Activated B cell treated with CpG ODN at 0.5 μM for 24 hours (primary cell): ENCODE results near the gene STARD6. TPM values are rescaled to one million over a fixed set of nuclear protein-coding genes. Genes with fewer than 3 reads are reported as not detected.
"Not testable (repeated sequence)": the region's sequence is repeated elsewhere in the genome, so short reads cannot be mapped to it uniquely, and the experiment has no call there.

ENCODE experiments used
- ATAC-seq: fragments of 200-7000 bp; cut with Tn5 transposase; one replicate; pipeline ENCODE4 v1.10.0; 2021; ENCODE audit warnings: low read depth, mild to moderate bottlenecking, moderate library complexity
- CTCF ChIA-PET: fragments of 350-600 bp; sonication (Branson Sonifier 250); formaldehyde crosslinking; loops from one replicate; lab custom pipeline; 2021; ENCODE audit warnings: antibody characterized with exemption; lab: Charles Lee
- POLR2A ChIA-PET: fragments of 350-600 bp; sonication (Branson Sonifier 250); formaldehyde crosslinking; loops from one replicate; lab custom pipeline; 2021; ENCODE audit warnings: antibody characterized with exemption; lab: Charles Lee
- DNase-seq: peaks from one replicate; pipeline ENCODE4 v3.0.0; 2022
- H3K27ac Mint-ChIP-seq: one replicate; pipeline ENCODE4 v1.8.0; 2020; ENCODE audit warnings: mixed read lengths
- H3K27me3 Mint-ChIP-seq: one replicate; pipeline ENCODE4 v1.8.0; 2021; ENCODE audit warnings: mixed read lengths
- H3K36me3 Mint-ChIP-seq: one replicate; pipeline ENCODE4 v1.8.0; 2021; ENCODE audit warnings: low read depth, mixed read lengths
- H3K4me1 Mint-ChIP-seq: one replicate; pipeline ENCODE4 v1.8.0; 2021; ENCODE audit warnings: mixed read lengths
- H3K4me3 Mint-ChIP-seq: one replicate; pipeline ENCODE4 v1.8.0; 2020; ENCODE audit warnings: mild to moderate bottlenecking, mixed read lengths
- H3K9me3 Mint-ChIP-seq: one replicate; pipeline ENCODE4 v1.8.0; 2020; ENCODE audit warnings: mixed read lengths
- CTCF ChIP-seq: fragments of 200-600 bp; IDR thresholded peaks from one replicate; pipeline ENCODE4 v1.8.0; 2022; ENCODE audit warnings: antibody characterized with exemption, mild to moderate bottlenecking
- intact Hi-C: fragments of 100-400 bp; cut with micrococcal nuclease; formaldehyde crosslinking; loops from one replicate; pipeline ENCODE4 v1.15.1; 2024
- total RNA-seq: library from RNA; stranded (reverse); gene quantifications from 2 replicates; pipeline ENCODE4 v1.2.3, GENCODE V29; 2022

Gene STARD6
- total RNA-seq, 1 donor from 2014 or later: not detected

GRCh38 chr18:54323970-54324369, 33.7 kb downstream of the STARD6 start:
- ChIA-PET POLR2A (no interaction called here), CTCF (no interaction called here)
- DNase-seq: no peak
- H3K9me3 Mint-ChIP-seq: no peaks in the 10 kb centered on the region
- H3K4me3 Mint-ChIP-seq: no peak overlapping the region
- H3K27me3 Mint-ChIP-seq: peaks cover 12% of the 10 kb centered on the region
- H3K27ac Mint-ChIP-seq: no peak overlapping the region
- no peaks in the 10 kb centered on the region for H3K4me1 Mint-ChIP-seq
- no peaks in the 10 kb centered on the region for H3K36me3 Mint-ChIP-seq
- ATAC-seq: no peak
- no peak for TF ChIP-seq CTCF
- intact Hi-C loops: no loop called here

- no peak for ATAC-seq
- DNase-seq: no peak
- no peaks in the 10 kb centered on the region for H3K9me3 Mint-ChIP-seq
- CTCF ChIA-PET: no interaction called here
- no peak overlapping the region for H3K27ac Mint-ChIP-seq
- no peak overlapping the region for H3K4me3 Mint-ChIP-seq
- TF ChIP-seq CTCF: no peak
- intact Hi-C loops: no loop called here
- H3K4me1 Mint-ChIP-seq: no peaks in the 10 kb centered on the region
- H3K27me3 Mint-ChIP-seq: peaks cover 13% of the 10 kb centered on the region
- no peaks in the 10 kb centered on the region for H3K36me3 Mint-ChIP-seq
- POLR2A ChIA-PET: no interaction called here
Observed at GRCh38 chr18:54323561-54323960, 34.1 kb downstream of the STARD6 start.

DNA sequence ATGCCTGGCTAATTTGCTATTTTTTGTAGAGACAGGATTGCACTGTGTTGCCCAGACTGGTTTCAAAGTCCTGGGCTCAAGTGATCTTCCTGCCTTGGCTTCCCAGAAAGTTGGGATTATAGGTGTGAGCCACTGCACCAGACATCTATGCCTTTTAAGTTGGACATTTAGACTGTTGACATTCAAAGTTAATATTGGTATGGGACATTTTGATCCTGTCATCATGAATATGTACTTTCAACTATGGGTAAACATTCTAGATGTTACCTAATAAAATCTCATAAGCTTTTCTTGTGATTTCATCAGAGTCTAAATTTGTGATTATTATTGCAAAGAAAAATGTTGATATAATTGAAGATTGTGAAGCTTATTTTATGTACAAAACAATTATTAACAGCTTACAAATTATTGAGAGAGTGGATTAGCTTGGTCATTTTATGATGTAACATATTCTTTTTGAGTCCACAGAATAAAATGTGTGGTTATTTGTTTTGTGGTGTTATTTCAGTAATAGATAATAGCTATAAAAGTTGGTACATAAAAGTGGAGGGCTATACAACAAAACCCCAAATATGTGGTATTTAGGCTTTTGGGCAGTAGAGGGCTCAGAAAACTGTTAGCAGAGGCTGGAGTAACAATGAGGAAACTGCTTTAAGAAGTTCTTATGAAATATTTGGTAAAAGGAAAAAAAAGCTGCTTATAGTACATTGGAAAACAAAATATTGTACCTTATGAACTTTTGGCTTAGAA, 41.4 kb downstream of the STARD6 start:
- ChIA-PET POLR2A (no interaction called here), CTCF (no interaction called here)
- Mint-ChIP-seq H3K9me3 (no peaks in the 10 kb centered on the region), H3K4me1 (no peaks in the 10 kb centered on the region), H3K27ac (no peak overlapping the region), H3K4me3 (no peak overlapping the region), H3K27me3 (peaks cover 29% of the 10 kb centered on the region), H3K36me3 (no peaks in the 10 kb centered on the region)
- no peak for TF ChIP-seq CTCF
- ATAC-seq (no peak), DNase-seq (no peak)
- intact Hi-C loops: no loop called here

DNA sequence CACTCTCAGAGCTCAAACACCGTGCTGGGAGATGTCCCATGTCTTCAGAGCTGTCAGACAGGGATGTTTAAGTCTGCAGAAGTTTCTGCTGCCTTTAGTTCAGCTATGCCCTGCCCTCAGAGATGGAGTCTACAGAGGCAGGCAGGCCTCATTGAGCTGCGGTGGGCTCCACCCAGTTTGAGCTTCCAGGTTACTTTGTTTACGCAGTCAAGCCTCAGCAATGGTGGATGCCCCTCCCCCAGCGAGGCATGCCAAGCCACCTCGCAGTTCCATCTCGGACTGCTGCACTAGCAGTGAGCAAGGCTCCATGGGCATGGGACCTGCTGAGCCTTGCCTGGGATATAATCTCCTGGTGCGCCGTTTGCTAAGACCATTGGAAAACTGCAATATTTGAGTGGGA, 48.1 kb downstream of the STARD6 start:
- DNase-seq, H3K27me3 Mint-ChIP-seq, H3K4me3 Mint-ChIP-seq, CTCF ChIA-PET, intact Hi-C loops, POLR2A ChIA-PET, H3K36me3 Mint-ChIP-seq, ATAC-seq, H3K27ac Mint-ChIP-seq, H3K4me1 Mint-ChIP-seq, H3K9me3 Mint-ChIP-seq: not testable (repeated sequence)

- CTCF ChIA-PET: no interaction called here
- Mint-ChIP-seq H3K36me3 (no peaks in the 10 kb centered on the region), H3K9me3 (peaks cover 10% of the 10 kb centered on the region), H3K27ac (no peak overlapping the region), H3K4me1 (no peaks in the 10 kb centered on the region), H3K4me3 (no peak overlapping the region), H3K27me3 (no peaks in the 10 kb centered on the region)
- POLR2A ChIA-PET: interaction anchor here (0.6 kb wide), 1 partner anchor 93 kb away, joined by 3 read pairs; no protein-coding TSS in a partner anchor
- ATAC-seq (no peak), DNase-seq (no peak)
- no peak for TF ChIP-seq CTCF
- intact Hi-C loops: no loop called here
Observed at GRCh38 chr18:54303408-54303807, 54.2 kb downstream of the STARD6 start.

DNA sequence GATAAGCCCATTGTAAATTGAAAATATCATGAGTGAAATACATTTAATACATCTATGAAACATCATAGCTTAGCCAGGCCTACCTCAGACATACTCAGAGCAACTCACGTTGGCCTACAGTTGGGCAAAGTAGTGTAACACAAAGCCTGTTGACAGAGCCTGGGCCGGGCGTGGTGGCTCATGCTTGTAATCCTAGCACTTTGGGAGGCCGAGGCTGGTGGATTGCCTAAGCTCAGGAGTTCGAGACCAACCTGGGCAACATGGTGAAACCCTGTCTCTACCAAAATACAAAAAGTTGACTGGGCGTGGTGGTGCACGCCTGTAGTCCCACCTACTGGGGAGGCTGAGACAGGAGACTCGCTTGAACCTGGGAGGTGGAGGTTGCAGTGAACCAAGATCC, 58.7 kb downstream of the STARD6 start:
- H3K4me1 Mint-ChIP-seq, H3K27ac Mint-ChIP-seq, POLR2A ChIA-PET, CTCF ChIA-PET, H3K4me3 Mint-ChIP-seq, H3K27me3 Mint-ChIP-seq, H3K9me3 Mint-ChIP-seq, intact Hi-C loops, DNase-seq, ATAC-seq: not testable (repeated sequence)
- peaks cover 12% of the 10 kb centered on the region for H3K36me3 Mint-ChIP-seq
